Measurements from ENCODE around the gene SLC36A1. TPM values are rescaled to one million over a fixed set of nuclear protein-coding genes. Genes with fewer than 3 reads are reported as not detected.

The SLC36A1 gene
- polyA plus RNA-seq, 1 donor (not counting 4 experiments of a cell fraction or from before 2014, with no cell fraction given), result 9.6 TPM

GRCh38 chr5:151451626-151452520, 4.5 kb downstream of the SLC36A1 start:
- H3K79me2 ChIP-seq (ENCODE audit: control insufficient read depth, insufficient read depth, low read length), result peaks cover 28% of the 10 kb centered on the region
- TF ChIP-seq CTCF (optimal IDR thresholded peaks at IDR 0.05 in 1 of 3, IDR thresholded peaks at IDR 0.05 in 1 of 3, conservative IDR thresholded peaks at IDR 0.05 in 1 of 3; ENCODE audit: extremely low read depth in 1 of 3, insufficient read depth in 2 of 3, low read length in 3 of 3) (no peak), EZH2 (IDR thresholded peaks at IDR 0.05; ENCODE audit: low read length) (no peak)
- no peak overlapping the region for H3K4me2 ChIP-seq (ENCODE audit: control insufficient read depth, extremely low read depth, insufficient read depth, low read depth, low read length)
- no peak overlapping the region for H2AFZ ChIP-seq (ENCODE audit: control insufficient read depth, low read length)
- no peak overlapping the region for H3K27ac ChIP-seq (ENCODE audit: control insufficient read depth, insufficient read depth, low read length)
- H3K9ac ChIP-seq (ENCODE audit: control insufficient read depth, extremely low read depth, insufficient read depth, low read length), result no peak overlapping the region
- H3K27me3 ChIP-seq (ENCODE audit: control insufficient read depth, extremely low read depth, insufficient read depth, low read length), result no peaks in the 10 kb centered on the region
- H3K36me3 ChIP-seq (ENCODE audit: control insufficient read depth in 2 of 2, extremely low read depth in 1 of 2, insufficient read depth in 2 of 2, low read length in 2 of 2), result peaks cover 0 to 6% of the 10 kb centered on the region in 2 experiments
- dilution Hi-C loops (cut with MboI; ENCODE audit: extremely low pct_ligation_motif_present, low sequenced_read_pairs), result no loop called here
- H3K4me1 ChIP-seq (ENCODE audit: control insufficient read depth, extremely low read depth, insufficient read depth, low read length), result peaks cover 10% of the 10 kb centered on the region
- H4K20me1 ChIP-seq (ENCODE audit: control insufficient read depth, extremely low read depth, insufficient read depth, low read length), result no peaks in the 10 kb centered on the region
- H3K4me3 ChIP-seq (ENCODE audit: control insufficient read depth in 2 of 3, extremely low read depth in 1 of 3, insufficient read depth in 2 of 3, low read depth in 1 of 3, low read length in 3 of 3), result no peak overlapping the region
- FAIRE-seq (no peak), DNase-seq (ENCODE audit: low read depth, low spot score) (no peak)
- H3K9me1 ChIP-seq (ENCODE audit: control insufficient read depth, extremely low read depth, insufficient read depth, low read length), result peaks cover 3% of the 10 kb centered on the region
- H3K9me3 ChIP-seq (ENCODE audit: control insufficient read depth, low read depth, low read length), result no peaks in the 10 kb centered on the region

- no peaks in the 10 kb centered on the region for H3K9me3 ChIP-seq (ENCODE audit: control insufficient read depth, low read depth, low read length)
- no peaks in the 10 kb centered on the region for H4K20me1 ChIP-seq (ENCODE audit: control insufficient read depth, extremely low read depth, insufficient read depth, low read length)
- no peaks in the 10 kb centered on the region for H3K27me3 ChIP-seq (ENCODE audit: control insufficient read depth, extremely low read depth, insufficient read depth, low read length)
- no peak overlapping the region for H2AFZ ChIP-seq (ENCODE audit: control insufficient read depth, low read length)
- no peak for TF ChIP-seq EZH2 (IDR thresholded peaks at IDR 0.05; ENCODE audit: low read length)
- no peak for DNase-seq (ENCODE audit: low read depth, low spot score)
- H3K27ac ChIP-seq (ENCODE audit: control insufficient read depth, insufficient read depth, low read length), result no peak overlapping the region
- dilution Hi-C loops (cut with MboI; ENCODE audit: extremely low pct_ligation_motif_present, low sequenced_read_pairs), result no loop called here
- H3K4me3 ChIP-seq (ENCODE audit: control insufficient read depth in 2 of 3, extremely low read depth in 1 of 3, insufficient read depth in 2 of 3, low read depth in 1 of 3, low read length in 3 of 3), result no peak overlapping the region
- no peak for FAIRE-seq
- H3K36me3 ChIP-seq (ENCODE audit: control insufficient read depth in 2 of 2, extremely low read depth in 1 of 2, insufficient read depth in 2 of 2, low read length in 2 of 2), result peaks cover 2 to 6% of the 10 kb centered on the region in 2 experiments
- no peaks in the 10 kb centered on the region for H3K9me1 ChIP-seq (ENCODE audit: control insufficient read depth, extremely low read depth, insufficient read depth, low read length)
- no peak overlapping the region for H3K9ac ChIP-seq (ENCODE audit: control insufficient read depth, extremely low read depth, insufficient read depth, low read length)
- H3K4me2 ChIP-seq (ENCODE audit: control insufficient read depth, extremely low read depth, insufficient read depth, low read depth, low read length), result no peak overlapping the region
- H3K4me1 ChIP-seq (ENCODE audit: control insufficient read depth, extremely low read depth, insufficient read depth, low read length), result no peaks in the 10 kb centered on the region
- peaks cover 13% of the 10 kb centered on the region for H3K79me2 ChIP-seq (ENCODE audit: control insufficient read depth, insufficient read depth, low read length)
These were observed 6.8 kb downstream of the SLC36A1 start for GRCh38 chr5:151454166-151454565.
